Activated naive CD4-positive, alpha-beta T cell treated with anti-CD3 and anti-CD28 coated beads, Interleukin-2, amount 50 U/mL, for 24 hours (primary cell): ENCODE measurements around the gene AMPD1.
A peak's percentile ranks its signal among the peaks of the same experiment; 100 is the strongest.

Source experiments
- H3K27ac Mint-ChIP-seq: one replicate; pipeline ENCODE4 v1.8.0; 2021; ENCODE audit warnings: mild to moderate bottlenecking, mixed read lengths
- H3K27me3 Mint-ChIP-seq: one replicate; pipeline ENCODE4 v1.8.0; 2021; ENCODE audit warnings: mixed read lengths
- H3K36me3 Mint-ChIP-seq: one replicate; pipeline ENCODE4 v1.8.0; 2021; ENCODE audit warnings: mixed read lengths
- H3K4me1 Mint-ChIP-seq: one replicate; pipeline ENCODE4 v1.8.0; 2021; ENCODE audit warnings: mixed read lengths
- H3K4me3 Mint-ChIP-seq: one replicate; pipeline ENCODE4 v1.8.0; 2021; ENCODE audit warnings: mild to moderate bottlenecking, mixed read lengths
- H3K9me3 Mint-ChIP-seq: one replicate; pipeline ENCODE4 v1.8.0; 2021; ENCODE audit warnings: mixed read lengths

AMPD1 gene

GRCh38 chr1:114671011-114671938 is 24.1 kb downstream of the AMPD1 start:
- Mint-ChIP-seq H3K27me3 (peaks cover 3% of the 10 kb centered on the region), H3K9me3 (no peaks in the 10 kb centered on the region), H3K36me3 (peaks cover 2% of the 10 kb centered on the region), H3K4me1 (peaks cover 6% of the 10 kb centered on the region), H3K27ac (no peak overlapping the region), H3K4me3 (peak overlapping the region; percentile 50)

- Mint-ChIP-seq H3K27me3 (peaks cover 4% of the 10 kb centered on the region), H3K4me1 (peaks cover 6% of the 10 kb centered on the region), H3K9me3 (no peaks in the 10 kb centered on the region), H3K36me3 (peaks cover 2% of the 10 kb centered on the region), H3K27ac (peak overlapping the region; percentile 24), H3K4me3 (peak overlapping the region; percentile 97)
Measured at GRCh38 chr1:114670083-114671010, 25.0 kb downstream of the AMPD1 start.

- Mint-ChIP-seq H3K27ac (peak within 1 kb of the TSS; percentile 24), H3K36me3 (peaks cover 2% of the 10 kb centered on the region), H3K4me1 (peaks cover 6% of the 10 kb centered on the region), H3K27me3 (peaks cover 4% of the 10 kb centered on the region), H3K4me3 (peak within 1 kb of the TSS; percentile 97), H3K9me3 (no peaks in the 10 kb centered on the region)
Measured at GRCh38 chr1:114669562-114670082, 25.7 kb downstream of the AMPD1 start, which contains the start of gene DENND2C. TSS of gene DENND2C (minus strand) at chr1:114670049. CDS start at chr1:114625984, 44,065 bp downstream.

GRCh38 chr1:114668784-114669561 is 26.4 kb downstream of the AMPD1 start:
- Mint-ChIP-seq H3K9me3 (no peaks in the 10 kb centered on the region), H3K27me3 (peaks cover 4% of the 10 kb centered on the region), H3K27ac (no peak overlapping the region), H3K4me1 (peaks cover 6% of the 10 kb centered on the region), H3K4me3 (peak overlapping the region; percentile 97), H3K36me3 (peaks cover 2% of the 10 kb centered on the region)

- Mint-ChIP-seq H3K4me3 (peak overlapping the region; percentile 55), H3K4me1 (peaks cover 6% of the 10 kb centered on the region), H3K36me3 (peaks cover 2% of the 10 kb centered on the region), H3K9me3 (no peaks in the 10 kb centered on the region), H3K27me3 (peaks cover 4% of the 10 kb centered on the region), H3K27ac (no peak overlapping the region)
Measured at GRCh38 chr1:114668373-114668772, 27.0 kb downstream of the AMPD1 start.

GRCh38 chr1:114666954-114667353 is 28.4 kb downstream of the AMPD1 start:
- Mint-ChIP-seq H3K4me3 (no peak overlapping the region), H3K9me3 (no peaks in the 10 kb centered on the region), H3K27me3 (peaks cover 4% of the 10 kb centered on the region), H3K27ac (no peak overlapping the region), H3K4me1 (peaks cover 6% of the 10 kb centered on the region), H3K36me3 (peaks cover 2% of the 10 kb centered on the region)

GRCh38 chr1:114660238-114660637 is 35.1 kb downstream of the AMPD1 start:
- H3K4me1 Mint-ChIP-seq: no peaks in the 10 kb centered on the region
- no peaks in the 10 kb centered on the region for H3K36me3 Mint-ChIP-seq
- peaks cover 3% of the 10 kb centered on the region for H3K27me3 Mint-ChIP-seq
- no peak overlapping the region for H3K4me3 Mint-ChIP-seq
- H3K9me3 Mint-ChIP-seq: no peaks in the 10 kb centered on the region
- H3K27ac Mint-ChIP-seq: no peak overlapping the region

- Mint-ChIP-seq H3K9me3 (no peaks in the 10 kb centered on the region), H3K36me3 (no peaks in the 10 kb centered on the region), H3K4me3 (no peak overlapping the region)
Measured at GRCh38 chr1:114651893-114652292, 43.5 kb downstream of the AMPD1 start.

GRCh38 chr1:114648503-114648902 is 46.8 kb downstream of the AMPD1 start:
- Mint-ChIP-seq H3K4me1 (no peaks in the 10 kb centered on the region), H3K4me3 (no peak overlapping the region), H3K36me3 (no peaks in the 10 kb centered on the region), H3K9me3 (no peaks in the 10 kb centered on the region), H3K27ac (no peak overlapping the region), H3K27me3 (no peaks in the 10 kb centered on the region)

More at GRCh38 chr1:114651893-114652292, 43.5 kb downstream of the AMPD1 start:
- Mint-ChIP-seq H3K27ac (no peak overlapping the region), H3K4me1 (no peaks in the 10 kb centered on the region), H3K27me3 (no peaks in the 10 kb centered on the region)

GRCh38 chr1:114641377-114641776 is 54.0 kb downstream of the AMPD1 start:
- Mint-ChIP-seq H3K4me3 (no peak overlapping the region), H3K27me3 (no peaks in the 10 kb centered on the region), H3K36me3 (no peaks in the 10 kb centered on the region), H3K9me3 (no peaks in the 10 kb centered on the region), H3K4me1 (no peaks in the 10 kb centered on the region), H3K27ac (no peak overlapping the region)

GRCh38 chr1:114638910-114639309 is 56.4 kb downstream of the AMPD1 start:
- H3K4me3 Mint-ChIP-seq: no peak overlapping the region
- H3K4me1 Mint-ChIP-seq: no peaks in the 10 kb centered on the region
- no peaks in the 10 kb centered on the region for H3K9me3 Mint-ChIP-seq
- peaks cover 1% of the 10 kb centered on the region for H3K27me3 Mint-ChIP-seq
- H3K36me3 Mint-ChIP-seq: no peaks in the 10 kb centered on the region
- no peak overlapping the region for H3K27ac Mint-ChIP-seq

- peaks cover 10% of the 10 kb centered on the region for H3K27me3 Mint-ChIP-seq
- no peak overlapping the region for H3K27ac Mint-ChIP-seq
- H3K4me1 Mint-ChIP-seq: no peaks in the 10 kb centered on the region
- no peak overlapping the region for H3K4me3 Mint-ChIP-seq
- H3K9me3 Mint-ChIP-seq: no peaks in the 10 kb centered on the region
- peaks cover 4% of the 10 kb centered on the region for H3K36me3 Mint-ChIP-seq
Measured at GRCh38 chr1:114632427-114632826, 62.9 kb downstream of the AMPD1 start.

- H3K27ac Mint-ChIP-seq: no peak overlapping the region
- no peaks in the 10 kb centered on the region for H3K4me1 Mint-ChIP-seq
- no peaks in the 10 kb centered on the region for H3K9me3 Mint-ChIP-seq
- no peak overlapping the region for H3K4me3 Mint-ChIP-seq
- peaks cover 2% of the 10 kb centered on the region for H3K36me3 Mint-ChIP-seq
- H3K27me3 Mint-ChIP-seq: peaks cover 8% of the 10 kb centered on the region
Measured at GRCh38 chr1:114627107-114627506, 68.2 kb downstream of the AMPD1 start.

GRCh38 chr1:114623364-114623763 is 72.0 kb downstream of the AMPD1 start:
- Mint-ChIP-seq H3K4me1 (no peaks in the 10 kb centered on the region), H3K36me3 (no peaks in the 10 kb centered on the region), H3K4me3 (no peak overlapping the region)

More at GRCh38 chr1:114623364-114623763, 72.0 kb downstream of the AMPD1 start:
- Mint-ChIP-seq H3K27me3 (no peaks in the 10 kb centered on the region), H3K9me3 (no peaks in the 10 kb centered on the region), H3K27ac (no peak overlapping the region)
